A549 (cell line): ENCODE data around the gene GPRC5A. TPM values are rescaled to one million over a fixed set of nuclear protein-coding genes. Genes with fewer than 3 reads are reported as not detected.

ENCODE experiments used
- ATAC-seq, 2 experiments: fragments of 200-7000 bp in 1 of 2; fragments of >200 bp in 1 of 2; cut with Nextera tagmentation in 1 of 2; cut with Tn5 transposase in 1 of 2; 3 replicates each; pipeline versions ENCODE4 v1.8.0 to v1.9.1; 2018 to 2020; ENCODE audit warnings: mild to moderate bottlenecking in 1 of 2, moderate library complexity in 1 of 2
- CTCF ChIA-PET: fragments of 300-600 bp; sonication (Branson Sonifier 250); formaldehyde crosslinking; extraction: SDS; loops from one replicate; lab custom pipeline; 2021; ENCODE audit warnings: antibody characterized with exemption, inconsistent platforms; lab: Yijun Ruan, JAX
- POLR2A ChIA-PET: fragments of 350-600 bp; formaldehyde crosslinking; extraction: SDS; loops from one replicate; lab custom pipeline; 2021; ENCODE audit warnings: antibody characterized with exemption, inconsistent platforms; lab: Yijun Ruan, JAX
- DNase-seq, 2 experiments: peaks; one replicate each; pipeline versions ENCODE4 v3.0.0 to v3.0.0-alpha.2; 2011 to 2016; ENCODE audit warnings: low read depth in 1 of 2, low spot score in 1 of 2
- FAIRE-seq: peaks from 2 replicates; lab custom pipeline; 2011; peaks lifted over from hg19 to GRCh38; lab: Jason Lieb, UNC
- H3K27ac ChIP-seq, 2 experiments: fragments of >200 bp; sonication (Bioruptor Twin); formaldehyde crosslinking; 3 replicates each; pipeline ENCODE4 v1.5.1; 2016 to 2017
- H3K4me1 ChIP-seq: fragments of >200 bp; sonication (Bioruptor Twin); formaldehyde crosslinking; 3 replicates; pipeline ENCODE4 v1.6.1; 2016
- H3K4me2 ChIP-seq: fragments of >200 bp; sonication (Bioruptor Twin); formaldehyde crosslinking; 3 replicates; pipeline ENCODE4 v1.6.1; 2016
- H3K4me3 ChIP-seq: fragments of >200 bp; sonication (Bioruptor Twin); formaldehyde crosslinking; 3 replicates; pipeline ENCODE4 v1.5.1; 2016
- H3K9me3 ChIP-seq: fragments of >200 bp; sonication (Bioruptor Twin); formaldehyde crosslinking; 3 replicates; pipeline ENCODE4 v1.6.1; 2016
- CBX8 ChIP-seq: fragments of 200-600 bp; sonication (generic); IDR thresholded peaks from 2 replicates; pipeline ENCODE4 v1.6.1; 2016
- CHD4 ChIP-seq: fragments of 200-600 bp; sonication (generic); IDR thresholded peaks from 2 replicates; pipeline ENCODE4 v1.6.1; 2016; ENCODE audit warnings: antibody characterized with exemption, mild to moderate bottlenecking, borderline replicate concordance
- EHF ChIP-seq: fragments of 250-450 bp; sonication (Bioruptor Pico); IDR thresholded peaks from 2 replicates; pipeline ENCODE4 v1.5.0; 2020; ENCODE audit warnings: mild to moderate bottlenecking
- EP300 ChIP-seq, 2 experiments: fragments of >200 bp; sonication (Bioruptor Twin); formaldehyde crosslinking; IDR thresholded peaks; 2 replicates in 1 of 2; 3 replicates in 1 of 2; pipeline ENCODE4 v1.6.1; 2016 to 2017
- HOXA7 ChIP-seq: fragments of 250-450 bp; sonication (Bioruptor Pico); IDR thresholded peaks from 2 replicates; pipeline ENCODE4 v1.5.0; 2020; ENCODE audit warnings: mild to moderate bottlenecking, moderate library complexity
- HOXB13 ChIP-seq: fragments of 250-450 bp; sonication (Bioruptor Pico); IDR thresholded peaks from 2 replicates; pipeline ENCODE4 v1.5.0; 2020; ENCODE audit warnings: low read depth, mild to moderate bottlenecking, moderate library complexity
- JUN ChIP-seq, 2 experiments: fragments of >200 bp; sonication (Bioruptor Twin); formaldehyde crosslinking; IDR thresholded peaks; 2 replicates in 1 of 2; 3 replicates in 1 of 2; pipeline ENCODE4 v1.6.1; 2016 to 2017
- JUNB ChIP-seq: fragments of >200 bp; sonication (Bioruptor Twin); formaldehyde crosslinking; IDR thresholded peaks from 2 replicates; pipeline ENCODE4 v1.6.1; 2016
- KDM5A ChIP-seq: fragments of 200-600 bp; sonication (generic); IDR thresholded peaks from 2 replicates; pipeline ENCODE4 v1.6.1; 2016; ENCODE audit warnings: antibody characterized with exemption, mild to moderate bottlenecking
- RNF2 ChIP-seq: fragments of 200-600 bp; sonication (generic); IDR thresholded peaks from 2 replicates; pipeline ENCODE4 v1.6.1; 2016; ENCODE audit warnings: low read depth, mild to moderate bottlenecking, antibody characterized with exemption, moderate library complexity, borderline replicate concordance
- SMC3 ChIP-seq: fragments of >200 bp; sonication (Bioruptor Twin); formaldehyde crosslinking; IDR thresholded peaks from 3 replicates; pipeline ENCODE4 v1.6.1; 2018; ENCODE audit warnings: inconsistent platforms
- WGBS: methylation state at CpG from one replicate; pipeline ENCODE4 v1.1.6; 2017; ENCODE audit errors: missing lambda C conversion rate; 5-methylcytosine and 5-hydroxymethylcytosine counted together
- polyA plus RNA-seq, 4 experiments: library from polyadenylated mRNA; depleted of rRNA in 3 of 4; stranded (reverse); fragments of >200 nt; fragmentation: RNase III in 1 of 4; extraction: RNeasy Plus Mini Kit Qiagen cat#74134 plus additional on column Dnase treatment in 1 of 4; gene quantifications; 2 replicates in 3 of 4; 3 replicates in 1 of 4; pipeline ENCODE4 v1.2.3, GENCODE V29; 2011 to 2017
- TF ChIP-seq, protein P1 (sequence below): fragments of 150-350 bp; IDR thresholded peaks from 2 replicates; pipeline ENCODE4 v1.6.1; 2014; ENCODE audit warnings: low read depth, mild to moderate bottlenecking, low read length
- TF ChIP-seq, protein P2 (sequence below): IDR thresholded peaks from 2 replicates; pipeline ENCODE4 v1.6.1; 2012

The GPRC5A gene
- polyA plus RNA-seq, 2 of the 4 experiments (the other 2 are of a cell fraction) = 173 to 296 TPM

DNA sequence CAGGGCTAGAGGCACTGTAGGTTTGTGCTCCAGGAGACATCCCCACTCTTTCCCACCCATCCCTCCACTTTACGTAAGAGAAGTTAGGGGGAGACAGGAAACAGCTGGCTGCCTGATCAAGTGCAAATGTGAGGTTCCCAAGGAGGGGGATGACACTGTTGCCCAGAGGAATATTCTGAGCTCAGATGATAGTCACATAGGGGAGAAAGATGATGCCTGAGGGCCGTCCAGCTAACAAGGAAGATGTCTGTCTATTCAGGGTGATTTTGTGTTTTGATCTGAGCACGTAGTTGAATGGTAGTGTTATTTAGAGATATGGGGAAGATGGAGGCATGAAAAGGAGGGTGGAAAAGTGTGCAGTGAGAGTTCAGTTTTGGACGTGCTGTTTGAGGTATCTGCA, 74.5 kb downstream of the GPRC5A start:
- no peaks in the 10 kb centered on the region for H3K9me3 ChIP-seq
- ATAC-seq = no peak
- H3K27ac ChIP-seq = no peak overlapping the region
- DNase-seq = no peak
- ChIA-PET CTCF (no interaction called here), POLR2A (no interaction called here)
- no peak overlapping the region for H3K4me2 ChIP-seq
- no peaks in the 10 kb centered on the region for H3K4me1 ChIP-seq
- no peak overlapping the region for H3K4me3 ChIP-seq
- no peak for TF ChIP-seq JUNB
- TF ChIP-seq JUN (IDR thresholded peaks at IDR 0.05) = no peak
- no peak for TF ChIP-seq CHD4
- TF ChIP-seq, protein P1, sequence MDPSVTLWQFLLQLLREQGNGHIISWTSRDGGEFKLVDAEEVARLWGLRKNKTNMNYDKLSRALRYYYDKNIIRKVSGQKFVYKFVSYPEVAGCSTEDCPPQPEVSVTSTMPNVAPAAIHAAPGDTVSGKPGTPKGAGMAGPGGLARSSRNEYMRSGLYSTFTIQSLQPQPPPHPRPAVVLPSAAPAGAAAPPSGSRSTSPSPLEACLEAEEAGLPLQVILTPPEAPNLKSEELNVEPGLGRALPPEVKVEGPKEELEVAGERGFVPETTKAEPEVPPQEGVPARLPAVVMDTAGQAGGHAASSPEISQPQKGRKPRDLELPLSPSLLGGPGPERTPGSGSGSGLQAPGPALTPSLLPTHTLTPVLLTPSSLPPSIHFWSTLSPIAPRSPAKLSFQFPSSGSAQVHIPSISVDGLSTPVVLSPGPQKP = no peak
- TF ChIP-seq HOXB13 (CRISPR knock-in tag) = no peak
- no peak for TF ChIP-seq KDM5A
- no peak for TF ChIP-seq RNF2
- TF ChIP-seq EHF (CRISPR knock-in tag) = no peak
- TF ChIP-seq SMC3 = no peak
- TF ChIP-seq, protein P2, sequence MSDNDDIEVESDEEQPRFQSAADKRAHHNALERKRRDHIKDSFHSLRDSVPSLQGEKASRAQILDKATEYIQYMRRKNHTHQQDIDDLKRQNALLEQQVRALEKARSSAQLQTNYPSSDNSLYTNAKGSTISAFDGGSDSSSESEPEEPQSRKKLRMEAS = no peak
- no peak for TF ChIP-seq HOXA7 (CRISPR knock-in tag)
- TF ChIP-seq CBX8 = no peak
- TF ChIP-seq EP300 (IDR thresholded peaks at IDR 0.05) = no peak
- TF ChIP-seq, all 56 proteins: peak for 0
- WGBS = 87% methylated on average over 4 of the region's 4 CpGs
- no peak for FAIRE-seq

Other genes with a start within 250 kb of the GPRC5A start
- 2.6 and 2.7 TPM in 2 replicates for gene GPR19, start 195.4 kb upstream of the GPRC5A start, polyA plus RNA-seq (2011; rRNA removed)
- 1.8 to 2.6 TPM (median 1.9 TPM) in 3 replicates for gene GPR19, start 195.4 kb upstream of the GPRC5A start, polyA plus RNA-seq (2017; fragmentation: RNase III; extraction: RNeasy Plus Mini Kit Qiagen cat#74134 plus additional on column Dnase treatment)
- 20.4 and 26.8 TPM in 2 replicates for gene CDKN1B, start 174.2 kb upstream of the GPRC5A start, polyA plus RNA-seq (2011; rRNA removed)
- gene CDKN1B, start 174.2 kb upstream of the GPRC5A start, polyA plus RNA-seq (2017; fragmentation: RNase III; extraction: RNeasy Plus Mini Kit Qiagen cat#74134 plus additional on column Dnase treatment) = 18.0 to 20.5 TPM (median 20.3 TPM) in 3 replicates
- 0.93 and 1.3 TPM in 2 replicates for gene APOLD1, start 105.9 kb upstream of the GPRC5A start, polyA plus RNA-seq (2011; rRNA removed)
- gene APOLD1, start 105.9 kb upstream of the GPRC5A start, polyA plus RNA-seq (2017; fragmentation: RNase III; extraction: RNeasy Plus Mini Kit Qiagen cat#74134 plus additional on column Dnase treatment) = 0.42 to 0.46 TPM (median 0.44 TPM) in 3 replicates
- 118 and 144 TPM in 2 replicates for gene DDX47, start 78.2 kb upstream of the GPRC5A start, polyA plus RNA-seq (2011; rRNA removed)
- gene DDX47, start 78.2 kb upstream of the GPRC5A start, polyA plus RNA-seq (2017; fragmentation: RNase III; extraction: RNeasy Plus Mini Kit Qiagen cat#74134 plus additional on column Dnase treatment) = 81.6 to 87.3 TPM (median 83.8 TPM) in 3 replicates
- not detected in 2 replicates for gene GPRC5D, start 60.6 kb downstream of the GPRC5A start, polyA plus RNA-seq (2011; rRNA removed)
- gene GPRC5D, start 60.6 kb downstream of the GPRC5A start, polyA plus RNA-seq (2017; fragmentation: RNase III; extraction: RNeasy Plus Mini Kit Qiagen cat#74134 plus additional on column Dnase treatment) = not detected in 3 replicates
- gene HEBP1, start 108.7 kb downstream of the GPRC5A start, polyA plus RNA-seq (2011; rRNA removed) = 24.8 and 40.3 TPM in 2 replicates
- gene HEBP1, start 108.7 kb downstream of the GPRC5A start, polyA plus RNA-seq (2017; fragmentation: RNase III; extraction: RNeasy Plus Mini Kit Qiagen cat#74134 plus additional on column Dnase treatment) = 47.5 to 49.3 TPM (median 48.9 TPM) in 3 replicates
- 7.4 and 7.5 TPM in 2 replicates for gene FAM234B, start 152.8 kb downstream of the GPRC5A start, polyA plus RNA-seq (2011; rRNA removed)
- gene FAM234B, start 152.8 kb downstream of the GPRC5A start, polyA plus RNA-seq (2017; fragmentation: RNase III; extraction: RNeasy Plus Mini Kit Qiagen cat#74134 plus additional on column Dnase treatment) = 2.5 to 2.8 TPM (median 2.6 TPM) in 3 replicates
- gene GSG1, start 212.1 kb downstream of the GPRC5A start, polyA plus RNA-seq (2011; rRNA removed) = not detected in 2 replicates
- 0.06 to 0.26 TPM (median 0.16 TPM) in 3 replicates for gene GSG1, start 212.1 kb downstream of the GPRC5A start, polyA plus RNA-seq (2017; fragmentation: RNase III; extraction: RNeasy Plus Mini Kit Qiagen cat#74134 plus additional on column Dnase treatment)